SK-N-MC (cell line): ENCODE measurements around the gene BRD9.

ENCODE experiments used
- EZH2 ChIP-seq: fragments of 200-600 bp; sonication (generic); IDR thresholded peaks from one replicate; pipeline ENCODE4 v1.6.1; 2017; ENCODE audit warnings: antibody characterized with exemption
- FOXP2 ChIP-seq: optimal IDR thresholded peaks from 2 replicates; pipeline ENCODE3; 2011; ENCODE audit warnings: mild to moderate bottlenecking, moderate library complexity; ENCODE audit not compliant: insufficient read depth; ENCODE audit errors: extremely low read length, control extremely low read depth
- POLR2AphosphoS5 ChIP-seq: IDR thresholded peaks from 2 replicates; pipeline ENCODE4 v1.6.1; 2012; ENCODE audit warnings: mild to moderate bottlenecking, low read depth, low read length, borderline replicate concordance

DNA sequence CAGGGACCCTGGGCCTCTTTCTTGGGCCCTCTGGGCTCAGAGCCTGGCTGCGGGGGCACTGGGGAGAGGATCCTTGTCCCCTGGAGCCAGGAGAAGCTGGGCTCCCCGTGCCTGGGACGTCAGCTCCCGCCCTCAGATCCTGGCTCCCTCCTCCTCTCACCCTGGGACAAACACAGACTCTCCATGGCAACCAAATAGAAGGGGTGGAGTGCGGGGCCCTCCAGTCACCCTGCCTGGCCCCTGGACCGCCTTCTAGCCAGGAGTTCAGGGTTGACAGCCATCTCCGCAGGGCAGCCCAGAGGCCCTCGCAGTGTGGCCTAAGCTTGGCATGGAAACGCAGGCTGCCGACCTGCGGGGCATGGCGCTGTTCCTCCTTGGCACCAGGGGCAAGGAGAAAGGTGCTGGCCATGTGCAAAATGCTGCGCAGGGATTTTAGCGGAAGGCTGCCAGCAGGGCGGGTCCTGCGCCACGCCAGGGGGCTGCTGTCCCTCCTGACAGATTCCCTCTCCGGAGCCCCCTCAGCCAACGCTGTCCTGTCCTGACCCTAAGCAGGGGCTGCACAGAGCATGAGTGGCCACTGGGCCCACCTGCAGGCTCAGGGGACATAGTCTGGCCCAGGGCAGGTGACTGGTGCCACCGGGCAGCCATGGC, 42.8 kb downstream of the BRD9 start:
- TF ChIP-seq POLR2AphosphoS5 (no peak), EZH2 (no peak), FOXP2 (no peak)
